ENCODE data around the gene IP6K1. TPM values are rescaled to one million over a fixed set of nuclear protein-coding genes. Genes with fewer than 3 reads are reported as not detected.
"Not testable (repeated sequence)": the region's sequence is repeated elsewhere in the genome, so short reads cannot be mapped to it uniquely, and the experiment has no call there.

The IP6K1 gene
- total and polyA plus RNA-seq, 5 donors from 2014 or later: 31.6 to 61.5 (median 32.6) TPM

- Mint-ChIP-seq H3K4me3 (no peak overlapping the region), H3K27ac (peak overlapping the region in 2 of 3 donors; percentile 37 to 75), H3K4me1 (peaks cover 32 to 58% (median 38%) of the 10 kb centered on the region in 4 donors)
Observed at GRCh38 chr3:49756036-49756435, 30.3 kb downstream of the IP6K1 start.

GRCh38 chr3:49754536-49754935 lies 31.8 kb downstream of the IP6K1 start:
- H3K4me1 ChIP-seq (ENCODE audit: control insufficient read depth, insufficient read depth, low read length, poor library complexity, severe bottlenecking): no peaks in the 10 kb centered on the region
- no peaks in the 10 kb centered on the region for H3K27me3 Mint-ChIP-seq
- DNase-seq: no peak
- H3K27ac Mint-ChIP-seq: peak overlapping the region in 1 of 3 donors; percentile 40
- no peak for ATAC-seq (ENCODE audit: low read depth in 2 of 2)
- no peak overlapping the region for H3K27ac ChIP-seq (ENCODE audit: insufficient read depth, low read length, poor library complexity, severe bottlenecking)
- peaks cover 20% of the 10 kb centered on the region for H3K36me3 Mint-ChIP-seq
- peaks cover 29 to 55% (median 38%) of the 10 kb centered on the region in 4 donors for H3K4me1 Mint-ChIP-seq
- no peak overlapping the region for H3K4me3 ChIP-seq (ENCODE audit: low read depth, low read length)
- H3K9me3 ChIP-seq (ENCODE audit: control insufficient read depth in 2 of 2, low read length in 2 of 2): no peaks in the 10 kb centered on the region
- peaks cover 0 to 1% (median 0%) of the 10 kb centered on the region in 7 donors for H3K9me3 Mint-ChIP-seq
- peak overlapping the region in 1 of 4 donors; percentile 55 for H3K4me3 Mint-ChIP-seq
- H3K27me3 ChIP-seq (ENCODE audit: control insufficient read depth, insufficient read depth, low read length): no peaks in the 10 kb centered on the region
- no peaks in the 10 kb centered on the region for H3K36me3 ChIP-seq (ENCODE audit: control insufficient read depth, insufficient read depth, low read length)

More at GRCh38 chr3:49756036-49756435, 30.3 kb downstream of the IP6K1 start:
- Histone ChIP-seq H3K36me3 (ENCODE audit: control insufficient read depth, insufficient read depth, low read length) (peaks cover 6% of the 10 kb centered on the region), H3K4me1 (ENCODE audit: control insufficient read depth, insufficient read depth, low read length, poor library complexity, severe bottlenecking) (no peaks in the 10 kb centered on the region), H3K27me3 (ENCODE audit: control insufficient read depth, insufficient read depth, low read length) (no peaks in the 10 kb centered on the region), H3K9me3 (ENCODE audit: control insufficient read depth in 2 of 2, low read length in 2 of 2) (no peaks in the 10 kb centered on the region), H3K27ac (ENCODE audit: insufficient read depth, low read length, poor library complexity, severe bottlenecking) (no peak overlapping the region), H3K4me3 (ENCODE audit: low read depth, low read length) (no peak overlapping the region)
- no peak for ATAC-seq (ENCODE audit: low read depth in 2 of 2)
- no peaks in the 10 kb centered on the region for H3K27me3 Mint-ChIP-seq
- DNase-seq: no peak
- H3K36me3 Mint-ChIP-seq: peaks cover 14% of the 10 kb centered on the region
- peaks cover 0 to 1% (median 0%) of the 10 kb centered on the region in 7 donors for H3K9me3 Mint-ChIP-seq

GRCh38 chr3:49751501-49751900 lies 34.8 kb downstream of the IP6K1 start:
- H3K27ac ChIP-seq (ENCODE audit: insufficient read depth, low read length, poor library complexity, severe bottlenecking): no peak overlapping the region
- Mint-ChIP-seq H3K9me3 (peaks cover 0 to 1% (median 0%) of the 10 kb centered on the region in 7 donors), H3K4me3 (no peak overlapping the region), H3K4me1 (peaks cover 15 to 40% (median 27%) of the 10 kb centered on the region in 4 donors), H3K36me3 (peaks cover 17% of the 10 kb centered on the region), H3K27ac (no peak overlapping the region), H3K27me3 (no peaks in the 10 kb centered on the region)
- no peaks in the 10 kb centered on the region for H3K9me3 ChIP-seq (ENCODE audit: control insufficient read depth in 2 of 2, low read length in 2 of 2)
- DNase-seq (no peak), ATAC-seq (ENCODE audit: low read depth in 2 of 2) (no peak)
- no peaks in the 10 kb centered on the region for H3K4me1 ChIP-seq (ENCODE audit: control insufficient read depth, insufficient read depth, low read length, poor library complexity, severe bottlenecking)
- H3K27me3 ChIP-seq (ENCODE audit: control insufficient read depth, insufficient read depth, low read length): no peaks in the 10 kb centered on the region
- peaks cover 24% of the 10 kb centered on the region for H3K36me3 ChIP-seq (ENCODE audit: control insufficient read depth, insufficient read depth, low read length)
- no peak overlapping the region for H3K4me3 ChIP-seq (ENCODE audit: low read depth, low read length)

GRCh38 chr3:49750056-49750455 lies 36.3 kb downstream of the IP6K1 start:
- Histone ChIP-seq H3K9me3 (ENCODE audit: control insufficient read depth in 2 of 2, low read length in 2 of 2) (no peaks in the 10 kb centered on the region), H3K27me3 (ENCODE audit: control insufficient read depth, insufficient read depth, low read length) (no peaks in the 10 kb centered on the region), H3K36me3 (ENCODE audit: control insufficient read depth, insufficient read depth, low read length) (peaks cover 28% of the 10 kb centered on the region), H3K4me3 (ENCODE audit: low read depth, low read length) (no peak overlapping the region), H3K4me1 (ENCODE audit: control insufficient read depth, insufficient read depth, low read length, poor library complexity, severe bottlenecking) (no peaks in the 10 kb centered on the region), H3K27ac (ENCODE audit: insufficient read depth, low read length, poor library complexity, severe bottlenecking) (no peak overlapping the region)
- no peak overlapping the region for H3K4me3 Mint-ChIP-seq
- H3K36me3 Mint-ChIP-seq: peaks cover 17% of the 10 kb centered on the region
- peak overlapping the region in 2 of 3 donors; percentile 33 to 54 for H3K27ac Mint-ChIP-seq
- ATAC-seq (ENCODE audit: low read depth in 2 of 2) (no peak), DNase-seq (no peak)
- peaks cover 0 to 1% (median 0%) of the 10 kb centered on the region in 7 donors for H3K9me3 Mint-ChIP-seq
- peaks cover 14 to 29% (median 19%) of the 10 kb centered on the region in 4 donors for H3K4me1 Mint-ChIP-seq
- no peaks in the 10 kb centered on the region for H3K27me3 Mint-ChIP-seq

GRCh38 chr3:49748874-49749273 lies 37.5 kb downstream of the IP6K1 start:
- H3K4me1 ChIP-seq (ENCODE audit: control insufficient read depth, insufficient read depth, low read length, poor library complexity, severe bottlenecking); ATAC-seq (ENCODE audit: low read depth in 2 of 2); H3K27ac Mint-ChIP-seq; H3K4me3 Mint-ChIP-seq; H3K9me3 Mint-ChIP-seq; DNase-seq; H3K9me3 ChIP-seq (ENCODE audit: control insufficient read depth in 2 of 2, low read length in 2 of 2); H3K27me3 Mint-ChIP-seq; H3K27ac ChIP-seq (ENCODE audit: insufficient read depth, low read length, poor library complexity, severe bottlenecking); H3K4me3 ChIP-seq (ENCODE audit: low read depth, low read length); H3K27me3 ChIP-seq (ENCODE audit: control insufficient read depth, insufficient read depth, low read length): not testable (repeated sequence)
- peaks cover 11 to 22% (median 20%) of the 10 kb centered on the region in 4 donors for H3K4me1 Mint-ChIP-seq
- peaks cover 23% of the 10 kb centered on the region for H3K36me3 Mint-ChIP-seq
- peaks cover 28% of the 10 kb centered on the region for H3K36me3 ChIP-seq (ENCODE audit: control insufficient read depth, insufficient read depth, low read length)

- H3K4me1 Mint-ChIP-seq: peaks cover 4 to 22% (median 13%) of the 10 kb centered on the region in 4 donors
Observed at GRCh38 chr3:49747792-49748480, 38.4 kb downstream of the IP6K1 start.

GRCh38 chr3:49745986-49746385 lies 40.4 kb downstream of the IP6K1 start:
- Histone ChIP-seq H3K4me3 (ENCODE audit: low read depth, low read length) (no peak overlapping the region), H3K27ac (ENCODE audit: insufficient read depth, low read length, poor library complexity, severe bottlenecking) (no peak overlapping the region), H3K36me3 (ENCODE audit: control insufficient read depth, insufficient read depth, low read length) (peaks cover 35% of the 10 kb centered on the region), H3K4me1 (ENCODE audit: control insufficient read depth, insufficient read depth, low read length, poor library complexity, severe bottlenecking) (no peaks in the 10 kb centered on the region), H3K9me3 (ENCODE audit: control insufficient read depth in 2 of 2, low read length in 2 of 2) (no peaks in the 10 kb centered on the region), H3K27me3 (ENCODE audit: control insufficient read depth, insufficient read depth, low read length) (no peaks in the 10 kb centered on the region)
- no peak overlapping the region for H3K27ac Mint-ChIP-seq
- peaks cover 0 to 2% (median 0%) of the 10 kb centered on the region in 7 donors for H3K9me3 Mint-ChIP-seq
- DNase-seq (no peak), ATAC-seq (ENCODE audit: low read depth in 2 of 2) (no peak)
- H3K4me1 Mint-ChIP-seq: peaks cover 0 to 17% (median 13%) of the 10 kb centered on the region in 4 donors
- no peaks in the 10 kb centered on the region for H3K27me3 Mint-ChIP-seq
- H3K36me3 Mint-ChIP-seq: peaks cover 19% of the 10 kb centered on the region
- H3K4me3 Mint-ChIP-seq: no peak overlapping the region

More at GRCh38 chr3:49747792-49748480, 38.4 kb downstream of the IP6K1 start:
- ATAC-seq (ENCODE audit: low read depth in 2 of 2) (no peak), DNase-seq (no peak)
- H3K4me3 Mint-ChIP-seq: no peak overlapping the region
- Histone ChIP-seq H3K36me3 (ENCODE audit: control insufficient read depth, insufficient read depth, low read length) (peaks cover 31% of the 10 kb centered on the region), H3K4me3 (ENCODE audit: low read depth, low read length) (no peak overlapping the region), H3K9me3 (ENCODE audit: control insufficient read depth in 2 of 2, low read length in 2 of 2) (no peaks in the 10 kb centered on the region), H3K27ac (ENCODE audit: insufficient read depth, low read length, poor library complexity, severe bottlenecking) (no peak overlapping the region), H3K4me1 (ENCODE audit: control insufficient read depth, insufficient read depth, low read length, poor library complexity, severe bottlenecking) (no peaks in the 10 kb centered on the region), H3K27me3 (ENCODE audit: control insufficient read depth, insufficient read depth, low read length) (no peaks in the 10 kb centered on the region)
- no peak overlapping the region for H3K27ac Mint-ChIP-seq
- H3K27me3 Mint-ChIP-seq: no peaks in the 10 kb centered on the region
- peaks cover 0 to 2% (median 0%) of the 10 kb centered on the region in 7 donors for H3K9me3 Mint-ChIP-seq
- peaks cover 20% of the 10 kb centered on the region for H3K36me3 Mint-ChIP-seq

- Mint-ChIP-seq H3K27me3 (no peaks in the 10 kb centered on the region), H3K9me3 (peaks cover 0 to 2% (median 0%) of the 10 kb centered on the region in 7 donors), H3K36me3 (peaks cover 26% of the 10 kb centered on the region), H3K27ac (peak overlapping the region in 1 of 3 donors; percentile 65), H3K4me3 (no peak overlapping the region), H3K4me1 (peaks cover 5 to 17% (median 11%) of the 10 kb centered on the region in 4 donors)
- ATAC-seq (ENCODE audit: low read depth in 2 of 2): no peak
- Histone ChIP-seq H3K4me3 (ENCODE audit: low read depth, low read length) (no peak overlapping the region), H3K36me3 (ENCODE audit: control insufficient read depth, insufficient read depth, low read length) (peaks cover 36% of the 10 kb centered on the region), H3K9me3 (ENCODE audit: control insufficient read depth in 2 of 2, low read length in 2 of 2) (no peaks in the 10 kb centered on the region), H3K27ac (ENCODE audit: insufficient read depth, low read length, poor library complexity, severe bottlenecking) (no peak overlapping the region), H3K4me1 (ENCODE audit: control insufficient read depth, insufficient read depth, low read length, poor library complexity, severe bottlenecking) (no peaks in the 10 kb centered on the region), H3K27me3 (ENCODE audit: control insufficient read depth, insufficient read depth, low read length) (no peaks in the 10 kb centered on the region)
- DNase-seq: no peak
Observed at GRCh38 chr3:49740427-49740826, 45.9 kb downstream of the IP6K1 start.
